K562 (cell line): ENCODE measurements around the gene WDR90. TPM values are rescaled to one million over a fixed set of nuclear protein-coding genes. Genes with fewer than 3 reads are reported as not detected.

ENCODE experiments used
- ATAC-seq: fragments of 200-7000 bp; cut with Tn5 transposase; 3 replicates; pipeline ENCODE4 v1.9.1; 2020; ENCODE audit warnings: moderate library complexity
- BruUV-seq: library from RNA; stranded (reverse); fragments of 400-500 nt; replicated peaks from 2 replicates; lab custom pipeline; 2021; lab: Mats Ljungman, UMichigan
- CTCF ChIA-PET: fragments of 300-600 bp; formaldehyde crosslinking; extraction: SDS; loops from one replicate; lab custom pipeline; 2021; ENCODE audit warnings: low intra/inter-chr PET ratio; lab: Yijun Ruan, JAX
- POLR2A ChIA-PET: fragments of 300-600, 350-650 bp; sonication (Branson Sonifier 250); formaldehyde crosslinking; extraction: SDS; loops from one replicate; lab custom pipeline; 2021; ENCODE audit warnings: antibody characterized with exemption, inconsistent platforms; lab: Yijun Ruan, JAX
- DNase-seq, 4 experiments: peaks; one replicate each; pipeline versions ENCODE4 v3.0.0 to v3.0.0-alpha.2; 2011 to 2018; ENCODE audit warnings: low spot score in 3 of 4, mixed read lengths in 3 of 4; ENCODE audit errors: extremely low read depth in 1 of 4
- FAIRE-seq: peaks from 2 replicates; lab custom pipeline; 2011; peaks lifted over from hg19 to GRCh38; lab: Jason Lieb, UNC
- H2AFZ ChIP-seq: 2 replicates; pipeline ENCODE4 v1.6.0; 2011; ENCODE audit warnings: low read depth, low read length, control low read depth, inconsistent platforms
- H3K27ac ChIP-seq: fragments of 200-600 bp; 3 replicates; pipeline ENCODE4 v1.8.0; 2011; ENCODE audit warnings: low read depth, mild to moderate bottlenecking, control low read depth, inconsistent platforms, low read length, moderate library complexity, mixed read lengths; ENCODE audit errors: extremely low read depth
- H3K27me3 ChIP-seq, 2 experiments: fragments of 300-600 bp in 1 of 2; 2 replicates in 1 of 2; 3 replicates in 1 of 2; pipeline versions ENCODE4 v1.6.0 to v1.8.0; 2011; ENCODE audit warnings: inconsistent platforms in 2 of 2, low read length in 2 of 2, mild to moderate bottlenecking in 1 of 2, mixed read lengths in 1 of 2, moderate library complexity in 1 of 2; ENCODE audit not compliant: control insufficient read depth in 2 of 2, insufficient read depth in 2 of 2
- H3K36me3 ChIP-seq: fragments of 300-600 bp; 3 replicates; pipeline ENCODE4 v1.8.0; 2011; ENCODE audit warnings: mild to moderate bottlenecking, low read length, inconsistent platforms; ENCODE audit not compliant: control insufficient read depth, insufficient read depth
- H3K4me1 ChIP-seq, 2 experiments: fragments of 200-600 bp in 1 of 2; replicated peaks in 1 of 2; 2 replicates in 1 of 2; 3 replicates in 1 of 2; pipeline versions ENCODE4 v1.5.1 to v1.8.0; 2011; ENCODE audit warnings: inconsistent platforms in 2 of 2, low read length in 2 of 2, mild to moderate bottlenecking in 1 of 2, mixed read lengths in 1 of 2, moderate library complexity in 1 of 2; ENCODE audit not compliant: control insufficient read depth in 2 of 2, insufficient read depth in 2 of 2
- H3K4me2 ChIP-seq: 2 replicates; pipeline ENCODE4 v1.6.1; 2011; ENCODE audit warnings: low read length, control low read depth, inconsistent platforms, mixed read lengths; ENCODE audit not compliant: insufficient read depth
- H3K4me3 ChIP-seq: fragments of 200-600 bp; sonication (generic), shearing (Covaris generic); 2 replicates; pipeline ENCODE4 v1.5.1; 2016; ENCODE audit warnings: control low read depth, inconsistent platforms
- H3K79me2 ChIP-seq: fragments of 200-600 bp; 3 replicates; pipeline ENCODE4 v1.8.0; 2011; ENCODE audit warnings: low read length, inconsistent platforms; ENCODE audit not compliant: control insufficient read depth, insufficient read depth
- H3K9ac ChIP-seq, 2 experiments: 2 replicates each; pipeline versions ENCODE4 v1.6.0 to v1.6.1; 2011; ENCODE audit warnings: low read depth in 2 of 2, low read length in 2 of 2, control low read depth in 1 of 2, inconsistent platforms in 1 of 2, mild to moderate bottlenecking in 1 of 2, mixed read lengths in 1 of 2; ENCODE audit not compliant: insufficient read depth in 1 of 2
- H3K9me1 ChIP-seq: one replicate; pipeline ENCODE4 v1.6.0; 2011; ENCODE audit warnings: inconsistent platforms, mild to moderate bottlenecking, low read length, moderate library complexity; ENCODE audit not compliant: control insufficient read depth, insufficient read depth
- H3K9me3 ChIP-seq: replicated peaks from 2 replicates; pipeline ENCODE4 v1.5.1; 2011; ENCODE audit warnings: low read depth, low read length, inconsistent platforms; ENCODE audit not compliant: control insufficient read depth, insufficient read depth
- H4K20me1 ChIP-seq: replicated peaks from 2 replicates; pipeline ENCODE4 v1.6.1; 2011; ENCODE audit warnings: low read length, inconsistent platforms, mixed read lengths; ENCODE audit not compliant: control insufficient read depth, insufficient read depth
- BRD9 ChIP-seq: fragments of 450-650 bp; IDR thresholded peaks from 2 replicates; pipeline ENCODE4 v1.6.1; 2018; ENCODE audit warnings: low read depth; ENCODE audit not compliant: partially characterized antibody
- C11orf30 ChIP-seq: fragments of 450-650 bp; IDR thresholded peaks from 2 replicates; pipeline ENCODE4 v1.6.1; 2016; ENCODE audit warnings: low read depth, mild to moderate bottlenecking
- CBFB ChIP-seq: sonication (generic); formaldehyde crosslinking; IDR thresholded peaks from 2 replicates; pipeline ENCODE4 v1.4.0; 2020; ENCODE audit warnings: mild to moderate bottlenecking, missing genetic modification reagents
- EHMT2 ChIP-seq: fragments of 450-650 bp; IDR thresholded peaks from 2 replicates; pipeline ENCODE4 v1.6.1; 2018; ENCODE audit warnings: antibody characterized with exemption
- MIER1 ChIP-seq: fragments of 450-650 bp; IDR thresholded peaks from 2 replicates; pipeline ENCODE4 v1.6.1; 2016; ENCODE audit warnings: antibody characterized with exemption, mild to moderate bottlenecking, low read depth
- NUFIP1 ChIP-seq: fragments of 450-650 bp; IDR thresholded peaks from 2 replicates; pipeline ENCODE4 v1.6.1; 2018; ENCODE audit not compliant: partially characterized antibody
- PRDM10 ChIP-seq: fragments of 450-650 bp; IDR thresholded peaks from 2 replicates; pipeline ENCODE4 v1.6.1; 2018; ENCODE audit not compliant: partially characterized antibody
- REST ChIP-seq, 2 experiments: fragments of 450-650 bp; formaldehyde crosslinking in 1 of 2; IDR thresholded peaks; 2 replicates each; pipeline versions ENCODE4 v1.4.0 to v1.6.1; 2014 to 2020; ENCODE audit warnings: mild to moderate bottlenecking in 2 of 2, borderline replicate concordance in 1 of 2, low read depth in 1 of 2
- XRCC3 ChIP-seq: fragments of 450-650 bp; IDR thresholded peaks from 2 replicates; pipeline ENCODE4 v1.6.1; 2017; ENCODE audit warnings: mild to moderate bottlenecking, moderate library complexity
- WGBS: fragments of 100-300 bp; shearing (Covaris generic); methylation state at CpG from one replicate; pipeline ENCODE4 v1.1.6; 2016; ENCODE audit warnings: low coverage, mixed read lengths; ENCODE audit not compliant: insufficient coverage; ENCODE audit errors: missing lambda C conversion rate; 5-methylcytosine and 5-hydroxymethylcytosine counted together
- in situ Hi-C: fragments of 300-500 bp; cut with MboI; formaldehyde crosslinking; loops from 4 replicates; pipeline ENCODE4 v1.15.0; 2018; ENCODE audit warnings: inconsistent platforms, mixed read lengths
- intact Hi-C: fragments of 100-400 bp; cut with micrococcal nuclease; formaldehyde crosslinking; loops from 2 replicates; pipeline ENCODE4 v1.14.2; 2022
- polyA plus RNA-seq, 8 experiments: library from polyadenylated mRNA; depleted of rRNA in 4 of 8; stranded (reverse) in 5 of 8; unstranded in 3 of 8; fragments of >200 nt; fragmentation: Nextera tagmentation in 2 of 8; fragmentation: Illumina TruSeq in 1 of 8; extraction: Ambion mirVana in 2 of 8; extraction: Trizol in 1 of 8; gene quantifications; 2 replicates each; pipeline versions ENCODE4 v1.2.1 to v1.2.3, GENCODE V29; 2011 to 2014; ENCODE audit warnings: inconsistent platforms in 1 of 8, missing spikeins in 1 of 8
- total RNA-seq, 7 experiments: library from RNA; depleted of rRNA in 6 of 7; stranded (reverse); fragments of >200 nt in 6 of 7; fragmentation: Illumina TruSeq in 2 of 7; extraction: Trizol in 2 of 7; gene quantifications; 2 replicates each; pipeline versions ENCODE4 v1.2.1 to v1.2.3, GENCODE V29; 2011 to 2021; ENCODE audit warnings: low replicate concordance in 1 of 7

Gene WDR90
- total and polyA plus RNA-seq, 9 of the 15 experiments (the other 6 are each of a cell fraction or from before 2014, with no cell fraction given), result 0.44 to 12.6 (median 3.3) TPM

- peaks cover 8 to 59% of the 10 kb centered on the region in 2 experiments; a peak in 4 of 5 replicates for H3K27me3 ChIP-seq
- no peak overlapping the region for H2AFZ ChIP-seq
- H3K79me2 ChIP-seq, result no peaks in the 10 kb centered on the region
- H3K4me2 ChIP-seq, result no peak overlapping the region
- intact Hi-C loops, result no loop called here
- H3K4me3 ChIP-seq, result no peak overlapping the region
- BruUV-seq, result no TSS peak
- H3K27ac ChIP-seq, result no peak overlapping the region
- H3K4me1 ChIP-seq, result peaks cover 0 to 65% of the 10 kb centered on the region in 2 experiments; a peak in 3 of 5 replicates
- ChIA-PET POLR2A (interaction anchor here (1.1 to 1.4 kb wide), 2 partner anchors 16 to 36 kb away, joined by 3 to 5 read pairs; partner anchors contain the start of genes ANTKMT and CIAO3), CTCF (no interaction called here)
- FAIRE-seq, result no peak
- H3K9me3 ChIP-seq, result no peaks in the 10 kb centered on the region
- H3K36me3 ChIP-seq, result no peaks in the 10 kb centered on the region
- peaks cover 6% of the 10 kb centered on the region for H3K9me1 ChIP-seq
- H4K20me1 ChIP-seq, result peaks cover 41% of the 10 kb centered on the region
- 38% methylated on average over 37 of the region's 50 CpGs for WGBS
- in situ Hi-C loops, result no loop called here
- ATAC-seq, result peak; percentile 23; the same call in 2 of the 3 replicates
- no peak for DNase-seq
- 0 out of 4 replicates have a peak overlapping the region, but pooled peaks of 1 of the 2 experiments have one; percentile 26 for H3K9ac ChIP-seq
- TF ChIP-seq MIER1, result 0 out of 2 replicates have a peak, but pooled peaks have one; percentile 29
- no peak for TF ChIP-seq C11orf30
- TF ChIP-seq EHMT2, result peak; percentile 73; the same call in 1 of the 2 replicates
- no peak for TF ChIP-seq PRDM10
- TF ChIP-seq CBFB (CRISPR knock-in tag), result no peak
- TF ChIP-seq REST (IDR thresholded peaks at IDR 0.05; ENCODE audit: borderline replicate concordance), result peak; percentile 81
- 0 out of 2 replicates have a peak, but pooled peaks have one; percentile 56 for TF ChIP-seq REST (CRISPR knock-in tag; IDR thresholded peaks at IDR 0.05; ENCODE audit: low read depth)
- no peak for TF ChIP-seq XRCC3
- TF ChIP-seq BRD9, result no peak
- TF ChIP-seq NUFIP1, result no peak
Observed at GRCh38 chr16:704552-705380, 55.6 kb downstream of the WDR90 start.
